Uterus (tissue), 2 donors: Measurements from ENCODE around the gene KIF5B.

Experiments used
- POLR2A ChIP-seq, 2 donors: fragments of 450-650 bp; IDR thresholded peaks; one replicate each; pipeline ENCODE4 v1.6.1; 2016; ENCODE audit warnings: antibody characterized with exemption in 2 of 2, mild to moderate bottlenecking in 1 of 2, moderate library complexity in 1 of 2
- TF ChIP-seq, protein P1 (sequence below), 4 experiments: fragments of 200-600 bp in 2 of 4; fragments of 450-650 bp in 2 of 4; sonication (generic) in 2 of 4; IDR thresholded peaks; one replicate each; pipeline ENCODE4 v1.5.1; 2016 to 2019; ENCODE audit warnings: antibody characterized with exemption in 4 of 4, mild to moderate bottlenecking in 2 of 4, moderate library complexity in 1 of 4

DNA sequence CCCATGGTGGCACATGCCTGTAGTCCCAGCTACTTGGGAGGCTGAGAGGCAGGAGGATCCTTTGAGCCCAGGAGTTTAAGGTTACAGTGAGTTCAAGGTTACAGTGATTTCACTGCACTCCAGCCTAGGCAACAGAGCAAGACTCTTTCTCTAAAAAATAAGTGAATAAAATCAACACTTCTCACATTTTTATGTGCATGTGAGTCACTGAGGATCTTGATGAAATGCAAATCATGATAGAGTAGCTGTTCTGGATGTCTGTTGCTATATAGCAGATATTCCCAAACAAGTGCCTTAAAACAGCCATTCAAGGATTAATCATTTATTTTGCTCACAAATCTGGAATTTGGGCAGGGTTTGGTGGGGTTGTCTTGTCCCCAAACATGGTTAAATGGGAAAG is 65.3 kb downstream of the KIF5B start:
- TF ChIP-seq, protein P1, sequence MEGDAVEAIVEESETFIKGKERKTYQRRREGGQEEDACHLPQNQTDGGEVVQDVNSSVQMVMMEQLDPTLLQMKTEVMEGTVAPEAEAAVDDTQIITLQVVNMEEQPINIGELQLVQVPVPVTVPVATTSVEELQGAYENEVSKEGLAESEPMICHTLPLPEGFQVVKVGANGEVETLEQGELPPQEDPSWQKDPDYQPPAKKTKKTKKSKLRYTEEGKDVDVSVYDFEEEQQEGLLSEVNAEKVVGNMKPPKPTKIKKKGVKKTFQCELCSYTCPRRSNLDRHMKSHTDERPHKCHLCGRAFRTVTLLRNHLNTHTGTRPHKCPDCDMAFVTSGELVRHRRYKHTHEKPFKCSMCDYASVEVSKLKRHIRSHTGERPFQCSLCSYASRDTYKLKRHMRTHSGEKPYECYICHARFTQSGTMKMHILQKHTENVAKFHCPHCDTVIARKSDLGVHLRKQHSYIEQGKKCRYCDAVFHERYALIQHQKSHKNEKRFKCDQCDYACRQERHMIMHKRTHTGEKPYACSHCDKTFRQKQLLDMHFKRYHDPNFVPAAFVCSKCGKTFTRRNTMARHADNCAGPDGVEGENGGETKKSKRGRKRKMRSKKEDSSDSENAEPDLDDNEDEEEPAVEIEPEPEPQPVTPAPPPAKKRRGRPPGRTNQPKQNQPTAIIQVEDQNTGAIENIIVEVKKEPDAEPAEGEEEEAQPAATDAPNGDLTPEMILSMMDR (IDR thresholded peaks at IDR 0.05), result no peak
- no peak for TF ChIP-seq POLR2A (IDR thresholded peaks at IDR 0.05)
